HepG2 (cell line): Measurements from ENCODE around the gene PPP2R5C. TPM values are rescaled to one million over a fixed set of nuclear protein-coding genes. Genes with fewer than 3 reads are reported as not detected.

Experiments
- ATF2 ChIP-seq: sonication (generic); formaldehyde crosslinking; IDR thresholded peaks from 2 replicates; pipeline ENCODE4 v1.4.0; 2020; ENCODE audit warnings: missing genetic modification reagents
- FOXA3 ChIP-seq: IDR thresholded peaks from 2 replicates; pipeline ENCODE4 v1.6.1; 2016; ENCODE audit warnings: missing genetic modification reagents, missing compliant biosample characterization
- GATAD2A ChIP-seq: IDR thresholded peaks from 2 replicates; pipeline ENCODE4 v1.6.1; 2016
- JUN ChIP-seq: sonication (generic); formaldehyde crosslinking; IDR thresholded peaks from 2 replicates; pipeline ENCODE4 v1.4.0; 2020; ENCODE audit warnings: mild to moderate bottlenecking, missing genetic modification reagents
- NFYC ChIP-seq: IDR thresholded peaks from 2 replicates; pipeline ENCODE4 v1.6.1; 2016; ENCODE audit warnings: missing genetic modification reagents, missing compliant biosample characterization
- TEAD2 ChIP-seq: sonication (generic); formaldehyde crosslinking; IDR thresholded peaks from 2 replicates; pipeline ENCODE4 v1.9.0; 2021; ENCODE audit warnings: missing genetic modification reagents
- XRCC5 ChIP-seq: fragments of 200-400 bp; formaldehyde crosslinking; optimal IDR thresholded peaks from 2 replicates; pipeline ENCODE3; 2017; ENCODE audit warnings: mild to moderate bottlenecking, low read length
- ZFX ChIP-seq: sonication (generic); formaldehyde crosslinking; IDR thresholded peaks from 2 replicates; pipeline ENCODE4 v1.4.0; 2020; ENCODE audit warnings: mild to moderate bottlenecking, low read depth, missing genetic modification reagents, moderate library complexity
- ZNF121 ChIP-seq: sonication (generic); formaldehyde crosslinking; IDR thresholded peaks from 2 replicates; pipeline ENCODE4 v1.5.0; 2020; ENCODE audit warnings: mild to moderate bottlenecking, missing genetic modification reagents
- ZNF180 ChIP-seq: sonication (generic); formaldehyde crosslinking; IDR thresholded peaks from 2 replicates; pipeline ENCODE4 v1.4.0; 2020; ENCODE audit warnings: low read depth, missing genetic modification reagents, borderline replicate concordance
- ZNF567 ChIP-seq: sonication (generic); formaldehyde crosslinking; IDR thresholded peaks from 2 replicates; pipeline ENCODE4 v1.8.1; 2023; ENCODE audit warnings: mild to moderate bottlenecking, missing genetic modification reagents, borderline replicate concordance
- polyA plus RNA-seq, 8 experiments: library from polyadenylated mRNA; depleted of rRNA in 3 of 8; stranded (reverse) in 7 of 8; unstranded in 1 of 8; fragments of >200 nt; fragmentation: Illumina TruSeq in 4 of 8; extraction: Trizol in 4 of 8; gene quantifications; 2 replicates each; pipeline versions ENCODE4 v1.2.1 to v1.2.3, GENCODE V29; 2011 to 2016; ENCODE audit warnings: low read depth in 4 of 8, missing spikeins in 1 of 8, mixed read lengths in 1 of 8; ENCODE audit not compliant: insufficient read depth in 1 of 8
- total RNA-seq, 5 experiments: library from RNA; depleted of rRNA; stranded (reverse); fragments of >200 nt; fragmentation: Illumina TruSeq; extraction: Trizol; gene quantifications; 2 replicates each; pipeline ENCODE4 v1.2.3, GENCODE V29; 2016; ENCODE audit warnings: low read depth in 1 of 5
- TF ChIP-seq, protein P1 (sequence below): IDR thresholded peaks from 2 replicates; pipeline ENCODE4 v1.4.0; 2020; ENCODE audit warnings: mild to moderate bottlenecking, missing genetic modification reagents
- TF ChIP-seq, protein P2 (sequence below): sonication (generic); formaldehyde crosslinking; IDR thresholded peaks from 2 replicates; pipeline ENCODE4 v1.4.0; 2020; ENCODE audit warnings: missing genetic modification reagents

Gene PPP2R5C
- total and polyA plus RNA-seq, 2 of the 13 experiments (the other 11 are each of a cell fraction or from before 2014, with no cell fraction given): 74.3 to 78.5 TPM

DNA sequence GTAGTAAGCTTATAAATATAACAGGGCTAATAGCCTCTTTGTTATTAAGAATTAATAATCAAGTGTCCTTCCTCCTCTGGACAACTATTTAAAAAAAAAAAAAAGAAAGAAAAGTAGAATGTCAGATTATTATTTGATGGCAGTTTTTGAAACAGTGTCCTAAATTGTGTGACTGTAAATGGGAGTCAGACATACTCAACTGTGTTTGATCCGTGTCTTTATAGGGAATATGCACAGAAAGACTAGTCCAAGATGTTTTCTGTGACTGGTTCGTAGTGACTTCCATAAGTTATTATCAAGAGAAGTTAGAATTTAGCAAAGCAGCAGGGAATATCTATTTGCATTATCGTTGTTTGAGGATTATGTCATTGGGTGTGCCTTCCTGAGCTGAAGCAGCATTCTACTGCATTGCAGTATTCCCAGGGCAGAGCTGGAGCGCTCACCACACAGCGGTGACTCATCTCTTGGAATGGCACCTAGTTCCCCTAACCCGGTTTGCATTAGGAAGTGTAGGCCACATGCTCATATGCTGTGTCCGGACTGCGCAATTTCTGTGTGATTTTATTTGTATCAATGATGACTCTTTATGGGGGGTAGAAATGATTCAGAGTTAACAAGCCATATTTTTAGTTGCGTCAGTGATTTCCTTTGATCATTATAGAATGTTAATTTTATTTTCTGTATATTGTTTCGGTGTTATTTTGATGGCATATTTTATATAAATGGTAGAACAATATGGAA, 210.8 kb downstream of the PPP2R5C start (continued):
- TF ChIP-seq, protein P1, sequence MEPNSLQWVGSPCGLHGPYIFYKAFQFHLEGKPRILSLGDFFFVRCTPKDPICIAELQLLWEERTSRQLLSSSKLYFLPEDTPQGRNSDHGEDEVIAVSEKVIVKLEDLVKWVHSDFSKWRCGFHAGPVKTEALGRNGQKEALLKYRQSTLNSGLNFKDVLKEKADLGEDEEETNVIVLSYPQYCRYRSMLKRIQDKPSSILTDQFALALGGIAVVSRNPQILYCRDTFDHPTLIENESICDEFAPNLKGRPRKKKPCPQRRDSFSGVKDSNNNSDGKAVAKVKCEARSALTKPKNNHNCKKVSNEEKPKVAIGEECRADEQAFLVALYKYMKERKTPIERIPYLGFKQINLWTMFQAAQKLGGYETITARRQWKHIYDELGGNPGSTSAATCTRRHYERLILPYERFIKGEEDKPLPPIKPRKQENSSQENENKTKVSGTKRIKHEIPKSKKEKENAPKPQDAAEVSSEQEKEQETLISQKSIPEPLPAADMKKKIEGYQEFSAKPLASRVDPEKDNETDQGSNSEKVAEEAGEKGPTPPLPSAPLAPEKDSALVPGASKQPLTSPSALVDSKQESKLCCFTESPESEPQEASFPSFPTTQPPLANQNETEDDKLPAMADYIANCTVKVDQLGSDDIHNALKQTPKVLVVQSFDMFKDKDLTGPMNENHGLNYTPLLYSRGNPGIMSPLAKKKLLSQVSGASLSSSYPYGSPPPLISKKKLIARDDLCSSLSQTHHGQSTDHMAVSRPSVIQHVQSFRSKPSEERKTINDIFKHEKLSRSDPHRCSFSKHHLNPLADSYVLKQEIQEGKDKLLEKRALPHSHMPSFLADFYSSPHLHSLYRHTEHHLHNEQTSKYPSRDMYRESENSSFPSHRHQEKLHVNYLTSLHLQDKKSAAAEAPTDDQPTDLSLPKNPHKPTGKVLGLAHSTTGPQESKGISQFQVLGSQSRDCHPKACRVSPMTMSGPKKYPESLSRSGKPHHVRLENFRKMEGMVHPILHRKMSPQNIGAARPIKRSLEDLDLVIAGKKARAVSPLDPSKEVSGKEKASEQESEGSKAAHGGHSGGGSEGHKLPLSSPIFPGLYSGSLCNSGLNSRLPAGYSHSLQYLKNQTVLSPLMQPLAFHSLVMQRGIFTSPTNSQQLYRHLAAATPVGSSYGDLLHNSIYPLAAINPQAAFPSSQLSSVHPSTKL (CRISPR knock-in tag): peak; percentile 82
- TF ChIP-seq JUN (CRISPR knock-in tag): 0 out of 2 replicates have a peak, but pooled peaks have one; percentile 53
- no peak for TF ChIP-seq TEAD2 (CRISPR knock-in tag)
- TF ChIP-seq ZNF121 (CRISPR knock-in tag): no peak
- peak; percentile 47; the same call in 1 of the 2 replicates for TF ChIP-seq ZFX (CRISPR knock-in tag)
- 0 out of 2 replicates have a peak, but pooled peaks have one; percentile 44 for TF ChIP-seq ATF2
- no peak for TF ChIP-seq ZNF567 (CRISPR knock-in tag)
- peak; percentile 23 for TF ChIP-seq XRCC5
- TF ChIP-seq GATAD2A (CRISPR knock-in tag): peak; percentile 67; the same call in 1 of the 2 replicates
- TF ChIP-seq ZNF180 (CRISPR knock-in tag): no peak
- no peak for TF ChIP-seq NFYC (CRISPR knock-in tag)
- TF ChIP-seq FOXA3 (CRISPR knock-in tag): peak; percentile 62
- TF ChIP-seq, protein P2, sequence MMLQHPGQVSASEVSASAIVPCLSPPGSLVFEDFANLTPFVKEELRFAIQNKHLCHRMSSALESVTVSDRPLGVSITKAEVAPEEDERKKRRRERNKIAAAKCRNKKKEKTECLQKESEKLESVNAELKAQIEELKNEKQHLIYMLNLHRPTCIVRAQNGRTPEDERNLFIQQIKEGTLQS (CRISPR knock-in tag): peak; percentile 94
